GM18873 (cell line): ENCODE measurements around the gene CD3E.

Experiments used
- ATAC-seq: cut with Tn5 transposase; IDR thresholded peaks from one replicate; pipeline ENCODE4 v1.9.1; 2021; ENCODE audit warnings: mild to moderate bottlenecking, moderate library complexity, moderate number of reproducible peaks; ENCODE audit not compliant: unreplicated experiment, low FRiP score

CD3E gene

DNA sequence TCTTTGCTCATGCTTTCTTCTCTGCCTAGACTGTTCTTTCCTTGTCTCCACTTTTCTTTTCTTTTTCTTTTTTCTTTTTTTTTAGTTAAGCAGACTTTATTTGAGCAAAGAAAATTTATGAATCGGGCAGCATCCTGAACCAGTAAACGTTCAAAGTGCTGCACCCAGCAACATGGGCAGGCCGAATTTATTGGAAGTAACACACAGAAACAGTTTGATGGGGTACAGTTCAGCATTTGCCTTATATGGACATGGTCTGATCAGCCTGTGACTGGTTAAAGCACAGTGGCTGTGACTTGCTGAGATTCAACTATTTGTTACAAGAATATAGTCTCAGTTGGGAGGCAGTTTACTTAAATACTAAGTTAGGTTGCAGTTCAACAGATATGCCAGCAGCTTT lies 16.0 kb downstream of the CD3E start:
- ATAC-seq, result no peak

DNA sequence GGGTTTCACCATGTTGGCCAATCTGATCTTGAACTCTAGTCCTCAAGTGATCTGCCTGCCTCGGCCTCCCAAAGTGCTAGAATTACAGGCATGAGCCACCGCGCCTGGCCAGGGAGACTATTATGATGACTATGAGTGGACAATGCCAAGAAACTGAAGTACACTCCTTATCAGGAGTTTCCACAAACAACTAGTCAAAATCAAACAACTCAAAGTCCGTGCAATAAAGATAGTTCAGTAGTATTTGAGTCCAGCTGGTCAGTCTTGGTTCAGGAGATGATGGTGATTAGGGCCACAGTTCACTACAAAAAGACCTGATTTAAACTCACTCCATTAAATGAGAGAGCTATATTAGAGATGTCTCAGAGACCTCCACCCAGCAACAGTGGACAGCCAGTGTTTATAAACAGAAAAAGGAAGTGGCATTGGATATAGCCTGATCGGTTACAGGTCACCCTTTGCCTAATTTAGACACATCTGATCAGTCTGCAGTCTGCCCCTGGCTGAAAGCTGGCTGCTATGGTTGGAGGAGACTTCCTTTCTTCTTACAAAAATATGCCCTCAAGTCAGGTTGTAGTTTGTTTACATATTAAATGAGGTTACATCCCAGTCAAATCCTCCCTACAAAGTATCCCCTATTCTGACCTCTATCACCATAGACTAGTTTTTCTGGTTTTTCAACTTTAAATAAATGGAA lies 17.0 kb downstream of the CD3E start:
- no peak for ATAC-seq

- no peak for ATAC-seq
Observed at GRCh38 chr11:118322721-118323120, 18.2 kb downstream of the CD3E start.

- no peak for ATAC-seq
Observed at GRCh38 chr11:118325283-118325682, 20.8 kb downstream of the CD3E start.

- ATAC-seq, result no peak
Observed at GRCh38 chr11:118328745-118329144, 24.2 kb downstream of the CD3E start.

- no peak for ATAC-seq
Observed at GRCh38 chr11:118334745-118335144, 30.2 kb downstream of the CD3E start.

GRCh38 chr11:118338637-118339061 lies 34.1 kb downstream of the CD3E start:
- ATAC-seq, result no peak

GRCh38 chr11:118339281-118339961 lies 34.9 kb downstream of the CD3E start:
- ATAC-seq, result no peak

GRCh38 chr11:118340449-118340848 lies 35.9 kb downstream of the CD3E start:
- no peak for ATAC-seq

DNA sequence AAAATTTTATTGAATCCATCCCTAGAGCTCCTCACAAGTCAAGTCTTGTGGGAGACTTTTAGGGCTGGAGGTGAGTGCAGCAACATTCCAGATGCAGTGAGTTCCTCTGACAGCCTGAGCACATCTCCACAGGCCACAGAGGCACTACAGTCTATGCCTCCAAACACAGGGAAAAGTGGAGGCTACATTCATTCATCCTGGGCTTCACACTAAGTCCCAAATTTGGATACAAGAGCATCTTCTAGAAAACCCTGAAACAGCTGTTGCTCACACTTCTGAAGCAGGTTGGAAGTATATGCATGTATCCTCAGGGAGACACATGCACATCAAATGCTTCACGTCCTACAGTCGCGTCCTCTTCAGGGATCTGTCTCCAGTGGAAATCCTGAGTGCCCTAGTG lies 36.7 kb downstream of the CD3E start:
- ATAC-seq, result no peak

DNA sequence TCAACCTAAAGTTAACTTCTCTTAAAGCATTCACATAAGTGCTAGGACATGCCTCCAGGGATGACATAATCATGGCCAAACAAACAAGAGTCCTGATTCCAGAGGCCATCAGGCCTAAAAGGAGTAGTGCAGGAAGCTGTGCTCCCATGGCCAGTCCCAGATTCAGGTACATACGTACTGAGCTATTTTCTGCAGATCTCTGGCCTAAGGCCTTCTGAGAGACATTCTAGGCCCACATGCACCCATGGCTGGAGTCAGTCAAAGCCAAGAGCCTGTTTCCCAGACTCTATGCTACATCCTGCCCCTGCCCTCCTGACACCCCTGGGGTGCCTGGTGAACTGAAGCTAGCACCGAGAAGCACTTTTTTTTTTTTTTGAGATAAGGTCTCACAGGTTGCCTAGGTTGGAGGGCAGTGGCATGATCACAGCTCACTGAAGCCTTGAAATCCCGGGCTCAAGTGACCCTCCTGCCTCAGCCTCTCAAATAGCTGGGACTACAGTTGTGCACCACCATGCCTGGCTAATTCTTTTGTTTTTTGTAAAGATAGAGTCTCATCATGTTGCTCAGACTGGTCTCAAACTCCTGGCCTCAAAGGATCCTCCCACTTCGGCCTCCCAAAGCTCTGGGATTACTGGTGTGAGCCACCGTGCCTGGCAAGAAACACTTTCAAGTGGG lies 37.4 kb downstream of the CD3E start:
- ATAC-seq, result no peak

DNA sequence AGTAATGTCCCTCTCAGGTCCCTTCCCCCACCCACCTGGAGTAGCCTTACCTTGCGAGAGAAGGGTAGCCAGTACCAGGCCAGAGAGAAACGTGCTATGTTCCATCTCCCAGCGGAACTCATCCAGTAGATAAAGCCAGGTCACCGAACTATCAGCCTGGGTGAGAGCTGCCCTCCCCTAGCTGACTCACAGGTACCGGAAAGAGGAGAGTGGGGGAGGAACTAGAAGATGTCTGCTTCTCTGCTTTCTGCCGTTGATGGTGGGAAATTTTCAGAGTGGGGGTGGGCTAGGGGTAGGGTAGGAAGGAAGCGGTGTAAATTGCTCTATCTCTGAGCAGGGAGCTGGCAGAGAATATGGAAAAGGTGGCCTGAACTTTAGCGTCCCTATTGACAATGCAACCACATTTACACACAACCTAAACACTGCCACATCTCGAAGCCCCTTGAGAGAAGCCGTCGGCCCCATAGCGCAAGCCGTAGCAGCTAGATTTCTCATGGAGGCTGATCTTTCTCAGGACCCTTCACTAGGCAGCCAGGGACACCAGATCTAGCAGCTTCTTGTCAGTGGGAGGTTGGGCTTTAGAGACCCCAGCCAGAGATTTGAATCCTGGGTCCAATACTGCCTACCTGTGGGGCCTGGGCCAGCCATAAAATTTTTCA lies 38.1 kb downstream of the CD3E start, which contains the start of gene CD3D:
TSS of gene CD3D (minus strand) at position 203 of the 659 bp plus-strand sequence. CDS start at position 105, 98 bp downstream.
- ATAC-seq, result no peak

DNA sequence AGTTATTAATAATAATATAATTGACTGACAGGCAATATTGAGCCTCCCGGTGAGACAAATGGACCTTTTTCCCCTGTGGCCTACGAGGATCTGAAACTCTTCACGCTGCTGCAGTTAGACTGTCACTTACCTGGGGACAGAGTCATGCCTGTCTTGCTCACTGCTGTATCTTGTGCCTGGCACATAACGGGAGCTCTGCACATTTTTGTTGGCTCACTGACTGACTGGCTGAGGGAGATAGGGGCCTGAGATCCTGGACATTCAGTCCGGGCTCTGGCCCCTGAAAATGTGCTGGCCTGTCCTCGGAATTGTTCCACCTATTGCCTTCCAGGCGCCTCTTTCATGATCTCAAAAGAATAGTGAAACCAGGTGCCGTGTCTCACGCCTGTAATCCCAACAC lies 38.7 kb downstream of the CD3E start:
- ATAC-seq, result no peak

DNA sequence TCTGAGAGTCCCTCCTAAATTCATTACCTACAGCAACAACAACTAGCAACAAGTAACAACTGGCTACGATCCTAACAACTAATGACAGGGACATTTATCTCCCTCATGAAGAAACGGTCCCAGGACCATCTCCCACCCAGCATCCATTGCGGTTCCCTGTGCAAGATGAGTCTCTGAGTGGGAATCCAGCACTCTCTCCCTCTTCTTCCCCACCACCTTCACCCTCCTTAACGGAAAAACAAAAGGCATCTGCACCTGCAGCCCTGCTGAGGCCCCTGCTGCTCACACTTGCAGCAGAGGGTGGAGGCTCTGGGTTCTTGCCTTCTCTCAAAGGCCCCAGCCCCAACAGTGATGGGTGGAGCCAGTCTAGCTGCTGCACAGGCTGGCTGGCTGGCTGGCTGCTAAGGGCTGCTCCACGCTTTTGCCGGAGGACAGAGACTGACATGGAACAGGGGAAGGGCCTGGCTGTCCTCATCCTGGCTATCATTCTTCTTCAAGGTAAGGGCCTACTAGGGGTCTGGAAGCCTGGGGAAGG lies 39.5 kb downstream of the CD3E start, which contains the start of gene CD3G:
TSS of gene CD3G (plus strand) at position 364 of the 535 bp plus-strand sequence. CDS start at position 444, 80 bp downstream.
- ATAC-seq, result no peak

DNA sequence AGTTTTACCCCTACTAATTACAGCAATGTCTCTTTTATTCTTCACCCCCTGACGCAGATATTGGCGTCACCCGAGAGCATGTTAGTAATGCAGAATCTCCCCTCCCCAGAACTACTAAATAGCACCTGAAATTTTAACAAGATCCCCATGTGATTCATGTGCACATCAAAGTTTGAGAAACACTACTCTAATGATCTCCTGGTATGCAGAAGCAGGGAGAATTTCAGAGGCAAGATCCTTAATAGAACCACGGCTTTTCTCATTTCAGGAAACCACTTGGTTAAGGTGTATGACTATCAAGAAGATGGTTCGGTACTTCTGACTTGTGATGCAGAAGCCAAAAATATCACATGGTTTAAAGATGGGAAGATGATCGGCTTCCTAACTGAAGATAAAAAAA lies 44.9 kb downstream of the CD3E start:
- ATAC-seq, result no peak

DNA sequence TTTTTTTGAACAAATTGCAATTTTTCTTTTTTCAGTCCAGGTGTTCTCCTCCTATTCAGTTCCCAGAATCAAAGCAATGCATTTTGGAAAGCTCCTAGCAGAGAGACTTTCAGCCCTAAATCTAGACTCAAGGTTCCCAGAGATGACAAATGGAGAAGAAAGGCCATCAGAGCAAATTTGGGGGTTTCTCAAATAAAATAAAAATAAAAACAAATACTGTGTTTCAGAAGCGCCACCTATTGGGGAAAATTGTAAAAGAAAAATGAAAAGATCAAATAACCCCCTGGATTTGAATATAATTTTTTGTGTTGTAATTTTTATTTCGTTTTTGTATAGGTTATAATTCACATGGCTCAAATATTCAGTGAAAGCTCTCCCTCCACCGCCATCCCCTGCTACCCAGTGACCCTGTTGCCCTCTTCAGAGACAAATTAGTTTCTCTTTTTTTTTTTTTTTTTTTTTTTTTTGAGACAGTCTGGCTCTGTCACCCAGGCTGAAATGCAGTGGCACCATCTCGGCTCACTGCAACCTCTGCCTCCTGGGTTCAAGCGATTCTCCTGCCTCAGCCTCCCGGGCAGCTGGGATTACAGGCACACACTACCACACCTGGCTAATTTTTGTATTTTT lies 48.7 kb downstream of the CD3E start:
- ATAC-seq, result no peak

DNA sequence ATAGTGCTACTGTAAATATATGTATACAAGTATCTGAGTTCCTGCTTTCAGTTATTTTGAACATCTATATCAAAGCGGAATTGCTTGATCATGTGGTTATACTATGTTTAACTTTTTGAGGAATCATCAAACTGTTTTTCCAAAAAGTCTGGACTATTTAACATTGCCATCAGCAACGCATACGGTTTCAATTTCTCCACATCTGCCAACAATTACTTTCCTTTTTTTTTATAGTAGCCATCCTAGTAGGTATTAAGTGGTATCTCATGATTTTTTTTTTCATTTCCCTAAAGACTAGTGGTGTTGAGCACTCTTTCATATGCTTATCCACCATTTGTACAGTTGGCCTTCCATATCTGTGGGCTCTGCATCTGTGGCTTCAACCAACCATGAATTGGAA lies 53.5 kb downstream of the CD3E start:
- ATAC-seq, result no peak

GRCh38 chr11:118359295-118359958 lies 54.9 kb downstream of the CD3E start, which contains the start of gene UBE4A:
Gene UBE4A (plus strand): TSS chr11:118359600. CDS start chr11:118365081, 5,481 bp downstream.
- ATAC-seq, result peak; percentile 77

- ATAC-seq, result no peak
Observed at GRCh38 chr11:118364956-118365615, 60.6 kb downstream of the CD3E start.
